Body of pancreas (tissue), 4 donors: ENCODE data around the gene NATD1.

Experiments used
- POLR2A ChIP-seq, 3 donors: fragments of 450-650 bp; IDR thresholded peaks; one replicate each; pipeline ENCODE4 v1.6.1; 2016; ENCODE audit warnings: antibody characterized with exemption in 3 of 3, mild to moderate bottlenecking in 2 of 3
- TF ChIP-seq, protein P1 (sequence below), 7 experiments: fragments of 450-650 bp in 4 of 7; fragments of 200-600 bp in 3 of 7; sonication (generic) in 3 of 7; IDR thresholded peaks; one replicate each; pipeline ENCODE4 v1.5.1; 2016 to 2019; ENCODE audit warnings: antibody characterized with exemption in 7 of 7

- TF ChIP-seq, protein P1, sequence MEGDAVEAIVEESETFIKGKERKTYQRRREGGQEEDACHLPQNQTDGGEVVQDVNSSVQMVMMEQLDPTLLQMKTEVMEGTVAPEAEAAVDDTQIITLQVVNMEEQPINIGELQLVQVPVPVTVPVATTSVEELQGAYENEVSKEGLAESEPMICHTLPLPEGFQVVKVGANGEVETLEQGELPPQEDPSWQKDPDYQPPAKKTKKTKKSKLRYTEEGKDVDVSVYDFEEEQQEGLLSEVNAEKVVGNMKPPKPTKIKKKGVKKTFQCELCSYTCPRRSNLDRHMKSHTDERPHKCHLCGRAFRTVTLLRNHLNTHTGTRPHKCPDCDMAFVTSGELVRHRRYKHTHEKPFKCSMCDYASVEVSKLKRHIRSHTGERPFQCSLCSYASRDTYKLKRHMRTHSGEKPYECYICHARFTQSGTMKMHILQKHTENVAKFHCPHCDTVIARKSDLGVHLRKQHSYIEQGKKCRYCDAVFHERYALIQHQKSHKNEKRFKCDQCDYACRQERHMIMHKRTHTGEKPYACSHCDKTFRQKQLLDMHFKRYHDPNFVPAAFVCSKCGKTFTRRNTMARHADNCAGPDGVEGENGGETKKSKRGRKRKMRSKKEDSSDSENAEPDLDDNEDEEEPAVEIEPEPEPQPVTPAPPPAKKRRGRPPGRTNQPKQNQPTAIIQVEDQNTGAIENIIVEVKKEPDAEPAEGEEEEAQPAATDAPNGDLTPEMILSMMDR (IDR thresholded peaks at IDR 0.05): peak in 5 of 7 experiments; percentile 11 to 38 (median 36)
- TF ChIP-seq POLR2A (IDR thresholded peaks at IDR 0.05): no peak
Measured at GRCh38 chr17:21239680-21240368, 13.4 kb downstream of the NATD1 start.
